Forelimb muscle (tissue), 1 donor: ENCODE results near the gene PPP1R12B. TPM values are rescaled to one million over a fixed set of nuclear protein-coding genes. Genes with fewer than 3 reads are reported as not detected.
A peak's percentile ranks its signal among the peaks of the same experiment; 100 is the strongest.
"Not testable (repeated sequence)": the region's sequence is repeated elsewhere in the genome, so short reads cannot be mapped to it uniquely, and the experiment has no call there.

Experiments
- DNase-seq: peaks from one replicate; pipeline ENCODE4 v3.0.0-alpha.2; 2013; ENCODE audit warnings: low read depth
- polyA plus RNA-seq: library from polyadenylated mRNA; unstranded; fragments of 120-200 nt; gene quantifications from one replicate; pipeline ENCODE4 v1.2.1, GENCODE V29; 2013; ENCODE audit not compliant: insufficient read length

Gene PPP1R12B
- polyA plus RNA-seq, 1 donor, result 73.3 TPM

GRCh38 chr1:202584707-202585589 lies 236.4 kb downstream of the PPP1R12B start:
- DNase-seq, result no peak

GRCh38 chr1:202585590-202585933 lies 237.1 kb downstream of the PPP1R12B start:
- no peak for DNase-seq

GRCh38 chr1:202586018-202586821 lies 237.7 kb downstream of the PPP1R12B start:
- no peak for DNase-seq

- DNase-seq, result no peak
These were observed 238.4 kb downstream of the PPP1R12B start for GRCh38 chr1:202586871-202587270.

GRCh38 chr1:202587859-202588485 lies 239.5 kb downstream of the PPP1R12B start:
- DNase-seq, result no peak

GRCh38 chr1:202588503-202589189 lies 240.1 kb downstream of the PPP1R12B start:
- DNase-seq, result no peak

- DNase-seq, result peak; percentile 89
These were observed 240.9 kb downstream of the PPP1R12B start for GRCh38 chr1:202589190-202589930.

- DNase-seq, result no peak
These were observed 241.6 kb downstream of the PPP1R12B start for GRCh38 chr1:202590126-202590525.

- DNase-seq, result no peak
These were observed 242.5 kb downstream of the PPP1R12B start for GRCh38 chr1:202590975-202591411.

- no peak for DNase-seq
These were observed 243.0 kb downstream of the PPP1R12B start for GRCh38 chr1:202591515-202591914.

GRCh38 chr1:202592146-202592545 lies 243.6 kb downstream of the PPP1R12B start:
- DNase-seq, result no peak

GRCh38 chr1:202593845-202594244 lies 245.3 kb downstream of the PPP1R12B start:
- DNase-seq, result no peak

GRCh38 chr1:202596638-202597037 lies 248.1 kb downstream of the PPP1R12B start:
- no peak for DNase-seq

- no peak for DNase-seq
These were observed 248.7 kb downstream of the PPP1R12B start for GRCh38 chr1:202597090-202597761.

GRCh38 chr1:202599669-202600431 lies 251.4 kb downstream of the PPP1R12B start:
- no peak for DNase-seq

- DNase-seq, result no peak
These were observed 252.0 kb downstream of the PPP1R12B start for GRCh38 chr1:202600432-202601041.

GRCh38 chr1:202603435-202603834 lies 254.9 kb downstream of the PPP1R12B start:
- DNase-seq, result no peak

GRCh38 chr1:202605515-202605914 lies 257.0 kb downstream of the PPP1R12B start:
- no peak for DNase-seq

GRCh38 chr1:202612036-202612435 lies 263.5 kb downstream of the PPP1R12B start:
- DNase-seq, result not testable (repeated sequence)
